Forelimb muscle (tissue), 1 donor: ENCODE measurements around the gene UGP2. TPM values are rescaled to one million over a fixed set of nuclear protein-coding genes. Genes with fewer than 3 reads are reported as not detected.

Source experiments
- DNase-seq: peaks from one replicate; pipeline ENCODE4 v3.0.0-alpha.2; 2013; ENCODE audit warnings: low read depth
- polyA plus RNA-seq: library from polyadenylated mRNA; unstranded; fragments of 120-200 nt; gene quantifications from one replicate; pipeline ENCODE4 v1.2.1, GENCODE V29; 2013; ENCODE audit not compliant: insufficient read length

Gene UGP2
- polyA plus RNA-seq, 1 donor, result 271 TPM

DNA sequence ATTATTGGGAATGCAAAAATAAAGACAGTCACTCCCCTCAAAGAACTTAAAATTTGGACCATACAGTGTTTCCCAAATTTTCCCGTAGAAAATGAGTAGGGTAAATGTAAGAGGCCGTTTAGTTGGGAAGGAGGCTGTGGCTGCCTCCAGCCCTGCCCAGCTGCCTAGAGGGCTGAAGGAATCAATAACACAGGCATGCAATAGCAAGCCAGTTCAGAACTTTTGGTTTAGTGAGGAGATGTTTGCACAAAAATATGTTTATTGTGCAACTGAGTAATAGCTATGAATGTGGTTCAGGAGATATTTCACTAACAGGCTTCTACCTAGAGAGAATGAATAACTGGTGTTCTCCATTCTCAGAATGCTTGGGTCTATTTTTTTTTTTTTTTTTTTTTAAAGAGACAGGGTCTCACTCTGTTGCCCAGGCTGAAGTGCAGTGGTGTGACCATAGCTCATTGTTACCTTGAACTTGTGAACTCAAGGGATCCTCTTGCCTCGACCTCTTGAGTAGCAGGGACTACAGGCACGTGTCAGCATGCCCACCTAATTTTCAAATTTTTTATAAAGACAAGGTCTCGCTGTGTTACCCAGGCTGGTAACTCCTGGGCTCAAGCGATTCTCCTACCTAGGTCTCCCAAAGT lies 23.6 kb downstream of the UGP2 start:
- DNase-seq, result no peak

DNA sequence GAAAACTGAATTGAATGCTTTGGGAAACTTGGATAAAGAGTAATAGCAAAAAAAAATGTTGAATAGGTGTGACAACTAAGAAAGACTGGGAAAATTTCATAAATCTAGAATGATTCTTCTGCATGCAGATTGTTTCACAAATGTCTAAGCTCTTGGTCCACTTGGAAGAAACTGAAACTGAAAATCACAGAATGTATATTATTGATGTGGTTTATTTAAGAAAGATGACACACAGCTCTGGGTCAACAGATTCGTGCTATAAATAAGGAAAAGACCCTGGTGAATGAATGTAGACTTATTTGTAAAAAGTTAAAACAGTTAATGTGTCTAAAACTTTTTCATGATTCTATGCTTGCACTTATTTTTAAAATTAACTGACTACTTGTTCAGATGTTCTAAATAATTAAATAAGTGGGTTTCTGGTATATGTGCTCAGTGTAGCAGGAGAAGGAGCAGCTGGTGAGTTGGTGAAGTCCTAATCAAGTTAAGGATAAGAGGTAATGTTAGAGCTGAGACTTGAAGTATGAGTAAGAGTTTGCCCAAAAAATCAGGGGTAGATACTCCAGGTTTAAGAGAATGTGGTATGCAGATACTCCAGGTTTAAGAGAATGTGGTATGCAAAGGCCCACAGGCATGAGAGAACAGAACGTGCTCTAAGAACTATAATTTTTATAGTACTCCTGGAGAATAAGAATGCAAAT lies 24.5 kb downstream of the UGP2 start:
- DNase-seq, result no peak

DNA sequence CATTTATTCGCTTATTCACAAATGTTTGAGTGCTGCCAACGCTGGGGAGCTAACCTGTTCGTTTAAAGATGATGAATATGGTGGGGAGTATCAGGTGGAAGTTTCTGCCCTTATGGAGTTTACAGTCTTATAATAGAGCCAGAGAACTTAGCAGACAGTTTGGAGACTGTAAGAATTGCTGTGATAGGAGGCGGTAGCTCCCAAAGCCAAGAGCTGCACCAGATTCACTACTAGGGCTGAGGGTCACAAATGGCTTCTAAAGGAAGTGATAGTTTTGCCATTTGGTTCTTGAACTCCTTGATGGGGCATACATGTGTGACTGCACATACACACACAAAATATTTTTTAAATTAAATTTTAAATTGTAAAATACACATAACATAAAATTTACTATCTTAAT lies 29.0 kb downstream of the UGP2 start:
- no peak for DNase-seq

DNA sequence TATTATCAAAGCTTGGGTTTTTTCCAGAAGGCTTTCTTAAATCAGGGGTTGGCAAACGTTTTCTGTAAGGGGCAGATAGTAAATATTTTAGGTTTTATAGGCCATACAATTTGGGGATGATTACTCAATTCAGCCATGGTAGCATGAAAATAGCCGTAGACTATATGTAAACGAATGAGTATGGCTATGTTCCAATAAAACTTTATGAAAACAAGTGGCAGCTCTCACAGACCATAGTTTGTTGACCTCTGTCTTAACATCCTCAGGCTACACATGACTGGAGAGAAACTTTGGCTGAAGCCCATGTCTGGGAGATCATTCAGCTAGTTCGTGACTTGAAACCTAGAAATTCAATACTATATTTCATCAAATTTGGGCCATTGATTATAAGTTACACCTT lies 30.2 kb downstream of the UGP2 start:
- DNase-seq, result no peak

DNA sequence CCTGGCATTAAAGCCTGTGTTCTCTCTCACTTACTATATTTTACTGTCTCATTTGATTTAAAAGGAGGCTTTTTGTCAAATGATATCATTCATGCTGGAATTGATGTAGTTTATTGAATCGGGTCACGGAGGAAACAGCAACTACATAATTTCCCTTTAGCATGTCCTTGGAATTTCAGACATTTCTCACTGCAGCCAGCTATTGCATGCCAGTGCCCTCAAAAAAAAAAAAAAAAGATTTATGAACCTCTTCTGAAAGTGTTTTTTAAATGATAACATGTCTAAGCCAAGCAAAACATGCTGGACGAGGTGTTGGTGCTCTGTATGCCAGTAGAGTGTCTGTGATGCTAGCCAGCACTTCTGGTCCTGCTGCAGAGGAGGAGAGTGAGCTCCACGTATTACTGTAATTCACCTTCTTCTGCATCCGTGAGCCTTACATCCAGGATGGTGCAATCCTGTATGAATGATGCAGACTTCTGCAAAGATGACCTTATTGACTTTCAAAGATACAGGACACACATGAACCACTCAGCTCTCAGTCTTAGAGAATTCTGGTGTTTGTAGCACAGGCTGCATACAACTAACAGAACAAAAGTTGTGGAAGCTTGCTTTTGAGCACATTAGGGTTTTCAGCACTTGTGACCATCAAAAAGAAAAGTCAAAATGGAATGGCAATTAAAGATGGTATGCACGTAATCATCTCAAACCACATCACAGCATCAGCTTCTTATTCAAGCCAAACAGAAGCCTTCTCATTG lies 31.1 kb downstream of the UGP2 start:
- DNase-seq, result no peak

DNA sequence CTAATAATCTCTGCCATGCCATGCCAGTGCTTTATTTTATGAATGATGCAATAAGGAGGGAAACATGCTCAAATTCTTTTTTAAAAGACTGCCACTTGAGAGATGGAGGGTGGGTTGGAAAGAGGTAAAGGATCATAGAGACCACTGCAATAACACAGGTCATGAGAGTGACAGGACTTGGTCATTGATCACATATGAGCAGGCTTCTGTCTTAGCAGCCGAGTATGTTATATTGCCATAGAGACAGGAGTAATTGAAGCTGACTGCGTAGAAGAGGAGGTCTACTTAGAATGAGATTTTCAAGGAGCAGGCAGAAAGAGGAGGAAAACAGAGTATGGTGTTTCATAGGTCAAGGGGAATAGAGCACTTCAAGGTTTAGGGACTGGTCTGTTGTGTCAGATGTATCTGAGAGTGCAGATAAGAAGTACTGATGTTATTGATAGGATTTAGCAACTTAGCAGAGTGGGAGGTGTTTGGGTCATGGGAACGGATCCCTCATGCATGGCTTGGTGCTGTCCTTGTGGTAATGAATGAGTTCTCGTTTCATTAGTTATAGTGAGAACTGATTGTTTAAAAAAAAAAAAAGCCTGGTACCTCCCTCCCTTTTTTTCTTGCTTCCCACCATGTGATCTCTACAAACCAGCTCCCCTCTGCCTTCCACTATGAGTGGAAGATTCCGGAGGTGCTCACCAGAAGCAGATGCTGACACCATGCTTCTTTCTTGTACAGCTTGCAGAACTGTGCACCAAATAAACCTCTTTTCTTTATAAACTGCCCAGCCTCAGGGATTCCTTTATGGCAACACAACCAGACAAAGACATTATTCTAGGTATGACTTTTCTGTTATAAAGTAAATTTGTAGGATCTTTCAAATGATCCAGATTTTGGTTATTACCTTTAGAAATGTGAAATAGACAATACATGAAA lies 32.8 kb downstream of the UGP2 start:
- no peak for DNase-seq

DNA sequence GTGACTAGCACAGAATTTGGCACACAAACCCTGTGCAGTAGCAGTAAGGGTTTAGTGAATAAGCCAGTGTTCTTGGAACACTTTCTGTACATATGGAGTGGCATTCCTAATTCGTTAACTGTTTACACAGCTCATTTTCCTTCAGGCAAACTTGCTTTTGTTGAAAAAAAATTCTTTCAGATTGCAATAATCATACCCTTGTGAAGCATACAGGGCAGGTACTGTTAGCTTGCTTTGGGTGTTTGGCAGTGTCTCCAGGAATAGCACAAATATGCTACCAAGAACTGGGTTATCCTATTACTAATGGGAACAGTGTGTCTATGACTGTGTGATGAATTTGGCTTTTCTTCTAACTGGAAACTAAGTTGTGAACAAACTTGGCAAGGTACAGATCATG lies 33.4 kb downstream of the UGP2 start:
- no peak for DNase-seq

DNA sequence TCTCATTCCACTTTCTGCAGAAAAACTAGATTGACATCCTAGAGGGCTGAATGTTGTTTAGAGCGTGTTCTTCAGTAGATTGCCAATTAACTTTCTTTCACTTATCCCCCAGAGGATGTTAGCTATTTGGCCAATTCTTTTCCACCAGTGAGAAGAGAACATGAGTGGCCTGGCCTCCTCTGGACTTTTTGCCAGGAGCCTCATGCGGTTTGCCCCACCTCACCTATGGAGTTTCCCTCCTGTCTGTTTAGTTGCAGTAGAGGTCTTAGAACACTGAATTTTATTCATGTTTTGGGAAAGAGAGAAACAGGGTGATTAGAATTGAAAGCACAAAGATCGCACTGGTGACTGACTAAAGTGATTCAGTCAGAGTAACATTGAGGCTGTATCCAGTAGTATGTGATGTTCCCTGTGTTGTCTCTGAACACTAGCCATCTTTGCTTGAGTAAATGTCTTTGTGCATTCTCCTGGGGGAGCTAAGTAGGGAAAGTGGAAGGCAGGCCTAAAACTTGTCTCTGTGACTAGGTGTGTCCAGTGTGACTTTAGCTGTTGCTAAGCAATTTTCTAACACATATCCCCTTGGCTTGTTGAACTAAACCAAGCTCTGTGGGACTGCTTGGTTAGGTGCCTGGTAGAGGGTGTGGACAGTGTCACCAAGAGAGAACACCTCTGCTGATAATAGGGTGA lies 34.0 kb downstream of the UGP2 start:
- DNase-seq, result peak; percentile 19

DNA sequence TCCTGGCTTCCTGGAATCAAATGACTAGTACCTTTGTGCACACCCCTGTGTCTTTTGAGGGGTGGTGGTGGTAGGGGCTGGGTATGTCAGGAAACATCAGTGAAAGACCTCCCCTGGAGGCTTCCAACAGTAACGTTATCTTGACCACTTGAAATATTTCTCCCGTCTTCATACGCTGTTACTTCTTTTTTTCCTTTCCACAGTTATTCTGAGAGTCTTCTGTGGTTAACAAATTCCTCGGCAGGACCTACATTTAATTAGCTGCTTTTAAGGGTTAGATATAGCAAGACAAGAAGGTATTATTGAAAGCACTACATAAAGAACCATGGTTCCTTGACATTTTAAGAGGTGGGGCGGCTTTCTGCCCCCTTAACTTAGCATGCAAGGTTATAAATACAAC lies 34.6 kb downstream of the UGP2 start:
- DNase-seq, result no peak

DNA sequence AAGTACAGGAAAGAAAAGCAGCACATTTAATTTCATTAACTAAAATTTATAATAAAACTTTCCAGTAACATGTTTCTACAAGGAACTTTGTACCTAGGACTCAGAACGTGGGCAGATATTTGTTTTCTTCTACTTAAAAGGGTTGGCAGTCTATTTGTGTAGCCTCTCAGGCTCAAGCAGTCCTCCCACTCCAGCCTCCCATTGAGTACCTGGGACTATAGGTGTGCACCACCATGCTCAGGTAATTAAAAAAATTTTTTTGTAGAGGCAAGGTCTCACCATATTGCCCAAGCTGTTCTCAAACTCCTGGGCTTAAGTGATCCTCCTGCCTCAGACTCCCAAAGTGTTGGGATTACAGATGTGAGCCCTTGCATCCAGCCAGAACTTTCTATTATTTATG lies 36.8 kb downstream of the UGP2 start:
- no peak for DNase-seq

DNA sequence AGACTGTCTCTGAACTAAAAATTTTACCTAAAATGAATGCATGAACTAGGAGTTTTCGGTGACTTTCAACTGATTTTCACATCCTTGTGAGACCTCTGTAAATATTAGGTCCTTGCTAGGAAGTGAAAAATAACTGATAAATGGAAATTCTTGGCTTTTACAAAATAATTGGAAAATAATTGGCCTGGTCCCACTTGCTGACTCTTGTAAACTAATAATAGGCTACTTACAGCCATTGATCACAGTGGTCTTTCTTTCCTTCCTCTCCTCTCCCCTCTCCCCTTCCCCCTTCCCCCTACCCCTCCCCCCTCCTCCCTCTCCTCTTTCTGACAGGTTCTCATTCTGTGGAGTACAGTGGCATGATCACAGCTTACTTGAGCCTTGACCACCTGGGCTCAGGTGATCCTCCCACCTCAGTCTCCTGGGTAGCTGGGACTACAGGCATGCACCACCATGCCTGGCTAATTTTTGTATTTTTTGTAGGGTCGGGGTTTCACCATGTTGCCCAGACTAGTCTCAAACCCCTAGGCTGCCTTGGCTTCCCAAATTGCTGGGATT lies 38.3 kb downstream of the UGP2 start:
- DNase-seq, result no peak

DNA sequence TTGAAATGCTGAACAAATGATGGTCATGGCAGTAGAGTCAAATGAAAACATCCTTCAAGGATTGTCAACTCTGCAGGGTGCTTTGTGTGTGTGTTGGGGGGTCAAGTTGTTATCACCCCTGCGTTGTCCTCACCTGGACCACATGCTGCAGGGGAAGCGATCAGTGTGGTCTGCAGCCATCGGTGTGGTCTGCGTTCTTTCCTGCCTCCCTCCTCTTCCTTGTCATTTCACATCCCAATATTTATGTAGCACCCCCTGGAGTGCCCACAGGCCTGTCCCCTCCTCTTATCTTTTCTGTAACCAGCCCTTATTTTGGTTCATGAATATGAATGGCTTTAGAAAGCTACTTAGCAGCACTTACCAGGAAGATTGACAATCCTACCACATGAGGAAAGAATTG lies 38.9 kb downstream of the UGP2 start:
- DNase-seq, result no peak

DNA sequence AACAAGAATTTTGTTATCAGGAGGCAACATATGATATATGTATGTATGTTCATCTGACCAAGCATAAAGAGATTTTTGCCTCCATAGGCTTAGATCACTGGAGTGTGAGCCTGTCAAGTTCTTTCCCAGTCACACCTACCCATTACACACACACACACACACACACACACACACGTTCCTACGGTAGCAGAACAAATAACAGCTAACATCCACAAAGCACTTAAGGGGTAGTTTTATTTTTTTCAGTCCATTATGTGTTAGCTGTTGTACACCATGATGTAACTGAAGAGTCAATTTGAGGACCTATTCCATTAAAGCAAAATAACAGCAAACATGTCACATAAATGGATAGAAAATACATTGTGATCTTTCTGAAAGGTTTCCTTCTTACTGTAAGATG lies 39.5 kb downstream of the UGP2 start:
- DNase-seq, result no peak

DNA sequence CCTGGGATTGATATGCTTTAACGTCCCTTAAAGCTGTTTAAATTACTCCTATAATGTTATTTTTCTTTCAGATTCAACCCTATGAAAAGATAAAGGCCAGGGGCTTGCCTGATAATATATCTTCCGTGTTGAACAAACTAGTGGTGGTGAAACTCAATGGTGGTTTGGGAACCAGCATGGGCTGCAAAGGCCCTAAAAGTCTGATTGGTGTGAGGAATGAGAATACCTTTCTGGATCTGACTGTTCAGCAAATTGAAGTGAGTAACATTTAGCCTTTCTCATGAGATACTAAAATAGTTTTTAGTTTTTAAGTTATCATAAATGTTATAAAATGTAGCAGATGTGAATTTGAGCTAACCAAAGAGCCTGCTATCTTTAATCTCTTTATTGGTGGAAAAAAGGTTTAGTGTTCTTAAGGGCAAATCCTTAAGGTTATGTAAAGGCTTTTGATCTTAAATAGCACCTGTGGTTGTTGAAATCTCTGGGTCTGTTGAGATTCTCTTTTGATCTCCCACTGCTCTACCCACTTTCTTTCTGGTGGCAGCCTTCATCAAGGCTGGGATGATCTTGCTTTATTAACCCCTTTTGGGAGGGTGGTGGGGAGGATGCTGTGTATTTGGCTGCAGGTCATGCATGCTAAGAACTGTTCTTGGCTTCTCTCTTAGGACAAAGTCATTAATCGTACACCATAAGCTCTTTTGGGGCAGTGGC lies 40.9 kb downstream of the UGP2 start:
- DNase-seq, result no peak

DNA sequence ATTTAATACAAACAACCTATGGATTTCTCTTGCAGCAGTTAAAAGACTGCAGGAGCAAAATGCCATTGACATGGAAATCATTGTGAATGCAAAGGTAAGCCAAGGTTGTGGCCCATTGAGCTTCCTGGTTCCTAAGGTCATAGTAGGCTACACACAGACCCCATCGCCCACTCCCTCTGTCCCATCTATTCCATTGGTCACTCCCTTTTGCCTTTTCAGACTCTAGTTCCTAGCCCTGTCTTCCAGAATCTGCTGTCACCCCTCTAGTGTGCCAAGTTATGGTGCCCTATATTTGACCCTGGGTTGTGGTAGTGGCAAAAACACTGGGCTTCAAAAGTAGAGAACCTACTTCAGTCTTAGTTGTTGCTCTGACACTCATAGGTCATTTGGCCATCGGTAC lies 44.7 kb downstream of the UGP2 start:
- DNase-seq, result no peak

DNA sequence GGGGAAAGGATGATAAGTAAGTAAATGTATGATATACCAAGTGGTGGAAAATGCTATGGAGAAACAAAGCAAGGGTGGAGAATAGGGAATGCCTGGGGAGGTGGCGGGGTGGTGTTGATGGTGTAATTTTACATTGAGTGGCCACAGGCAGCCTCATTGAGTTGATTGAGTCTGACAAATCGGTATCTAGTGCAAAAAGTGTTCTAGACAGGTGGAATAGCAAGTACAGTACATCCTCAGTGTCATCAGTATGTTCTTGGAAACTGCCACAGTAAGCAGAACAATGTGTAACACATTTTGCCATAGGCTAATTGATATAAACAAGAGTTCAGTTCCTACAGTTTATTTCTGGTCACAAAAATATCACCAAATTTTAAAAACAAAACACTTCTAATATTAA lies 46.4 kb downstream of the UGP2 start:
- DNase-seq, result no peak

DNA sequence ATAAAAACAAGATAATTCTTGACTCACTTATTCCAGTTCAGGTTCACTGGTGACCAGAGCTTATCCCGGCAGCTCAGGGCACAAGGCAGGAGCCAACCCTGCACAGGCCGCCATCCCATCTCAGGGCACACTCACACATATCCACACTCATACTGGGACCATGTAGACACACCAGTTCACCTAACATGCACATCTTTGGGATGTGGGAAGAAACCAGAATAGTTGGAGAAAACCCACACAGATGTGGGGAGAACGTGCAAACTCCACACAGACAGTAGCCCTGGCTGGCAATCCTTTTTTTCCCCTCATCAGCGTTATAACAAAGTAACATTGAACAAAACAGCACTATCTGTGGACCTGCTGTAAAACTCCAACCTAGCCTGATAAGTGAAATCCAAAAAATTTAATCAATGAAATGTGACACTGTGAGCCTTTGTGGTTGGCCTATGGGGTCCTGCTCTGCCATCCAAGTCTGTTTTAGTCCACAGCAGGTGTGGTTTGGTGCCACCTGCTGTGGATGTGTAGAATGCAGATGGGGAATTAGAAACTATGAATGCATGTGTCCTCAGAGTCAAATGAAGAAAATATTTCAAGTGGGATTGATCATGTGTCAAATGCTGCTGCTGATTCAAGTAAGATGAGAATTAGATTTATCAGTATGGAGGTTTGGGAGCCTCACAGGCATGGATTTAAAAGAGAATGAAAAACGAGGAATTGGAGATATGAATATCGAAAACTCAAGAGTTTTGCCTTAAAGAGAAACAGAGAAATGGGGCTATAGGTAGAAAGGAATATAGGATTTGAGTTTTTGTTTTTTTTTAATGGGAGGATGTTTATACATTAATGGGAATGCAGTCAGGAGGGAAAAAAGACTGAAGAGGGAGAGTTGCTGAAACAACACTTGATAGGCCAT lies 47.0 kb downstream of the UGP2 start:
- DNase-seq, result no peak

DNA sequence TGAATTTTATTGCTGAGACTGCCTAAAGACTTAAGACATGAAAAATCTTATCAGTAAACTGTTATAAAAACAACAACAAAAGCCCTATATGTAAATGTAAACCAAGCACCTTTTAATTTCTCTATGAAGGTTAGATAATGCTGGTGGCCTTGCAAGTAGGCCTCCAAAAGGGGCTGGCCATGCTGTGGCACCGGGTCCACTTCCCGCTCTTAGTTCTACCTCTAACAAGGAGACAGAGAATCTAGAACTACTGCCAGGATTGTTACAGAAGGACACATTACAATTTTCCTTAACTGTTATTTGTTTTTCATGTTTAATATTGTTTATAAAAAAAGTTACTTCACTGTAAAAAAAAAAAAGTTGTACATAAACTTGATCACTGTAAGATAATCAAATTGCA lies 49.0 kb downstream of the UGP2 start:
- DNase-seq, result no peak

DNA sequence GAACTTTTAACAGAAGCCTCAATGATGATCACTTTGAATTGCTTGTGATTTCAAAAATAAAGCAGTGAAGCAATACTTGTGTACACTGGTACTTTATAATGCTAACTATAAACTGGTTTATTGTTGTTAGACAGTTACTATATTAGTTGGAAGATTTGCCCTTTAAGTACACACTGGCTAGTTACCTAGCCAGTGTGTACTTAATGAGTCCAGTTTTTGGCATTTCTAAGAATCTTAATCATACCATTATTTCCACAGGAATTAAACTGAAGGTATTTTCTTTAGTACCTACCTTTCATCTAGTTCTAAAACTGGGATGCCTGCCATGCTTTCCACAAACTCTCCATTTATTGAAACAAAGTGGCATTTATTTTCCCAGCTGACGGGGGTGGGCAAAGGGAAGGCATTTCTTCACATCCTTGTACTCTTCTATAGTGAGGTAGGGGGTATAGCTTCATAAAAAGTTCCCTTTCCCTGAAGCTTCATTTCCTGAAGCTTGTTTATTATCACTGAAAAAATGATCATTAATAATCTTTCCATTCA lies 49.9 kb downstream of the UGP2 start:
- no peak for DNase-seq
